ENCODE results near the gene TRAP1. TPM values are rescaled to one million over a fixed set of nuclear protein-coding genes. Genes with fewer than 3 reads are reported as not detected.

Gene TRAP1
- polyA plus RNA-seq, 3 donors, result 22.8 to 54.0 (median 22.9) TPM

DNA sequence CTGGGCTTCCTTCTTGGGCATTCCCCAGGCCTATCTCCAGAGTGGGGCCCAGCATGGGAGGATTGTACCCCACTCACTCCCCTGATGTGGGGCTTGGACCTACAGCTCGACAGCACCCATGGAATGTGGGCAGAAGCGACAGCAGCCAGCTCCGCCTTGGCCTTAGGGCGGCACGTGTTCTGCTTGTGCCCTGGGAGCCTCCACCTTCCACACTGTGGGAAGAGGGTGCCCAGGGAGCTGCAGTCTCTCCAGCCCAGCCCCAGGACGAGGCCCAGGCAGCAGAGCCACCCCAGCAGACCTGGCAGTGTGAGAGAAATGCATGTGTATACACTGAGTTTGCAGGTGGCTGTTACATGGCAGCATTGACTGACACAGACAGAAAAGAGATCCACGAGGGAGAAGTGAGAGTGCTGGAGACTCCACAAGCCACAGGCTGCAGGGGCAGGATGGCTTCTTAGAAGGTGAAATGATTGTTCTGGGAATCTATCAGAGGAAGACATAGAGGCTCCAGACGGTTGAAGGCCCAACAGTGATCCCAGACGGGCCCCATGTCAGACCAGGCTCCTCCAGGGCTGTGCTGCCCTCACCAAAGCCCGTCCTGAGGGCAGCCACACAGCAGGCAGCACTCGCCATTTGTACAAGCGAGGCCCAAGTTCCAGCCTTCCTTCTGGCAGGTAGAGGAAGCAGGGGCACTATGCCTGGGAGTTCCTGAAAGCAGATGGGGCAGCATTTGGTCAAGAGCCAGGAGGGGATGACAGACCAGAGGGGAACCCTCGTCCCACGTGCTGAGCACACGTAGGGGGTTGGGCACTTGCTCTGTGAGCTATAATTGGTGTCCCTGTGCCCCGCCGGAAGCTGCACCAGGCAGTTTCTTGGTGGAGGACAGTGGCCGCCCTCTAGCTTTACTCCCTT lies 65.6 kb downstream of the TRAP1 start:
- TF ChIP-seq, protein P1, sequence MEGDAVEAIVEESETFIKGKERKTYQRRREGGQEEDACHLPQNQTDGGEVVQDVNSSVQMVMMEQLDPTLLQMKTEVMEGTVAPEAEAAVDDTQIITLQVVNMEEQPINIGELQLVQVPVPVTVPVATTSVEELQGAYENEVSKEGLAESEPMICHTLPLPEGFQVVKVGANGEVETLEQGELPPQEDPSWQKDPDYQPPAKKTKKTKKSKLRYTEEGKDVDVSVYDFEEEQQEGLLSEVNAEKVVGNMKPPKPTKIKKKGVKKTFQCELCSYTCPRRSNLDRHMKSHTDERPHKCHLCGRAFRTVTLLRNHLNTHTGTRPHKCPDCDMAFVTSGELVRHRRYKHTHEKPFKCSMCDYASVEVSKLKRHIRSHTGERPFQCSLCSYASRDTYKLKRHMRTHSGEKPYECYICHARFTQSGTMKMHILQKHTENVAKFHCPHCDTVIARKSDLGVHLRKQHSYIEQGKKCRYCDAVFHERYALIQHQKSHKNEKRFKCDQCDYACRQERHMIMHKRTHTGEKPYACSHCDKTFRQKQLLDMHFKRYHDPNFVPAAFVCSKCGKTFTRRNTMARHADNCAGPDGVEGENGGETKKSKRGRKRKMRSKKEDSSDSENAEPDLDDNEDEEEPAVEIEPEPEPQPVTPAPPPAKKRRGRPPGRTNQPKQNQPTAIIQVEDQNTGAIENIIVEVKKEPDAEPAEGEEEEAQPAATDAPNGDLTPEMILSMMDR (IDR thresholded peaks at IDR 0.05), result no peak
- no peak overlapping the region for H3K27ac ChIP-seq (ENCODE audit: low read depth in 1 of 2, low read length in 2 of 2)
- intact Hi-C loops (cut with micrococcal nuclease), result no loop called here
- H3K4me3 ChIP-seq (replicated peaks in 1 of 3; ENCODE audit: low read depth in 2 of 3, low read length in 3 of 3), result no peak overlapping the region
- Mint-ChIP-seq H3K27me3 (ENCODE audit: low read depth in 3 of 3) (no peaks in the 10 kb centered on the region), H3K4me1 (peaks cover 1% of the 10 kb centered on the region), H3K4me3 (no peak overlapping the region), H3K9me3 (no peaks in the 10 kb centered on the region), H3K27ac (peak overlapping the region in 2 of 7 donors; percentile 20 to 59), H3K36me3 (peaks cover 48 to 70% of the 10 kb centered on the region in 2 donors)
- no peaks in the 10 kb centered on the region for H4K20me1 ChIP-seq (ENCODE audit: insufficient read depth, low read length)
- no peaks in the 10 kb centered on the region for H3K79me2 ChIP-seq (ENCODE audit: insufficient read depth, low read length)
- no peak for DNase-seq
- H3K36me3 ChIP-seq (replicated peaks in 1 of 2; ENCODE audit: control insufficient read depth in 1 of 2, insufficient read depth in 2 of 2, low read length in 2 of 2), result peaks cover 33 to 48% of the 10 kb centered on the region in 2 donors
- no peak overlapping the region for H3K9ac ChIP-seq (ENCODE audit: insufficient read depth, low read length, poor library complexity, severe bottlenecking)
- no peaks in the 10 kb centered on the region for H3K4me1 ChIP-seq (ENCODE audit: control insufficient read depth in 1 of 2, insufficient read depth in 2 of 2, low read length in 2 of 2)
- H2AFZ ChIP-seq (ENCODE audit: insufficient read depth, low read depth, low read length, poor library complexity, severe bottlenecking), result no peak overlapping the region
- no peak overlapping the region for H3K4me2 ChIP-seq (replicated peaks; ENCODE audit: extremely low read depth, low read length, poor library complexity, severe bottlenecking)
- no peaks in the 10 kb centered on the region for H3K27me3 ChIP-seq (ENCODE audit: control insufficient read depth in 2 of 2, insufficient read depth in 2 of 2, low read length in 2 of 2)
- H3K9me3 ChIP-seq (replicated peaks in 1 of 2; ENCODE audit: control insufficient read depth in 1 of 2, insufficient read depth in 1 of 2, low read length in 2 of 2), result no peaks in the 10 kb centered on the region
- 79% methylated on average over 18 of the region's 18 CpGs for WGBS (ENCODE audit: insufficient coverage)

DNA sequence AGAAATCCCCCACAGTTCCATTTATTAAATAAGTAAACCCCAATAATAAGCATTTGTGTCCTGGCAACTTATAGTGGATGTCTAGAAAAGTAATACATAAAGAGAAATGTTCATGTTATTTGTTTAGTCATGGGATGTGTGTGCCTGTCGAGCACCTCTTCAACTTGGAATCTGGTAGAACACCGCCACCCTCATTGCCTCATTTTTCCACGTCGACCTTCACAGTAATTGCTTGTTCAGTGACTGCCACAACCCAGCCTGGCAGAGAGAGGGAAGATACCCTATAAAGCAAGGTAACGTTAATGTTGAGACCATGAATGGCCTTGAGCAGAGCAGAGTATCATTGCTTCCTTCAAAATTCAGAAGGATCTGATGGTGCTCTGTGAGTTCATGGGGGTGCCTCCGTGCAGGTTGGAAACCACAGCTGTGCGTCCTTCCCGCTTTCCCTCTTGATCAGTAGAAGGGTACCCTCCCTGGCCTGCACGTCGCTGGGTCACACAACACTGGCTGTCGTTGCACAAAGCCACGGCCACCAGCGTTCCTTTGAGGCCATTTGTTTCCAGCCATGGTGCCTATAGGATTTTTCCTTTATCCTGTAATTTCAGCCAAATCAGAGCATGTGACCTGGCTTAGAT lies 66.6 kb downstream of the TRAP1 start:
- Histone ChIP-seq H3K4me3 (replicated peaks in 1 of 3; ENCODE audit: low read depth in 2 of 3, low read length in 3 of 3) (no peak overlapping the region), H3K4me1 (ENCODE audit: control insufficient read depth in 1 of 2, insufficient read depth in 2 of 2, low read length in 2 of 2) (no peaks in the 10 kb centered on the region), H3K9me3 (replicated peaks in 1 of 2; ENCODE audit: control insufficient read depth in 1 of 2, insufficient read depth in 1 of 2, low read length in 2 of 2) (no peaks in the 10 kb centered on the region), H4K20me1 (ENCODE audit: insufficient read depth, low read length) (no peaks in the 10 kb centered on the region), H2AFZ (ENCODE audit: insufficient read depth, low read depth, low read length, poor library complexity, severe bottlenecking) (no peak overlapping the region), H3K27me3 (ENCODE audit: control insufficient read depth in 2 of 2, insufficient read depth in 2 of 2, low read length in 2 of 2) (no peaks in the 10 kb centered on the region), H3K79me2 (ENCODE audit: insufficient read depth, low read length) (no peaks in the 10 kb centered on the region), H3K36me3 (replicated peaks in 1 of 2; ENCODE audit: control insufficient read depth in 1 of 2, insufficient read depth in 2 of 2, low read length in 2 of 2) (peaks cover 24 to 39% of the 10 kb centered on the region in 2 donors), H3K4me2 (replicated peaks; ENCODE audit: extremely low read depth, low read length, poor library complexity, severe bottlenecking) (no peak overlapping the region), H3K27ac (ENCODE audit: low read depth in 1 of 2, low read length in 2 of 2) (no peak overlapping the region), H3K9ac (ENCODE audit: insufficient read depth, low read length, poor library complexity, severe bottlenecking) (no peak overlapping the region)
- WGBS (ENCODE audit: insufficient coverage), result 94% methylated on average over 13 of the region's 13 CpGs
- Mint-ChIP-seq H3K9me3 (no peaks in the 10 kb centered on the region), H3K4me3 (no peak overlapping the region), H3K27me3 (ENCODE audit: low read depth in 3 of 3) (no peaks in the 10 kb centered on the region), H3K36me3 (peaks cover 43 to 70% of the 10 kb centered on the region in 2 donors), H3K4me1 (peaks cover 1% of the 10 kb centered on the region), H3K27ac (no peak overlapping the region)
- DNase-seq, result no peak
- TF ChIP-seq, protein P1 (IDR thresholded peaks at IDR 0.05), result no peak
- intact Hi-C loops (cut with micrococcal nuclease), result no loop called here

Measured in CD14-positive monocyte (primary cell).